OCI-LY7 (cell line): ENCODE results near the gene VSX2. TPM values are rescaled to one million over a fixed set of nuclear protein-coding genes. Genes with fewer than 3 reads are reported as not detected.
A peak's percentile ranks its signal among the peaks of the same experiment; 100 is the strongest.

Source experiments
- BruUV-seq: library from RNA; stranded (reverse); fragments of 400-500 nt; replicated peaks from 2 replicates; lab custom pipeline; 2021; lab: Mats Ljungman, UMichigan
- CTCF ChIA-PET: fragments of 300-600 bp; sonication (Branson Sonifier 250); formaldehyde crosslinking; loops from one replicate; lab custom pipeline; 2022; ENCODE audit warnings: antibody characterized with exemption; ENCODE audit not compliant: unreplicated experiment; lab: Charles Lee
- POLR2A ChIA-PET: fragments of 300-600 bp; sonication (Branson Sonifier 250); formaldehyde crosslinking; loops from one replicate; lab custom pipeline; 2022; ENCODE audit warnings: antibody characterized with exemption; lab: Charles Lee
- DNase-seq: peaks from one replicate; pipeline ENCODE4 v3.0.0-alpha.2; 2015; ENCODE audit warnings: low spot score
- H2AFZ ChIP-seq: fragments of 200-600 bp; sonication (generic), shearing (Covaris generic); 2 replicates; pipeline ENCODE4 v1.6.1; 2014; ENCODE audit warnings: mild to moderate bottlenecking, antibody characterized with exemption, low read length, moderate library complexity
- H3K27ac ChIP-seq: fragments of 200-600 bp; sonication (generic); 2 replicates; pipeline ENCODE4 v1.5.1; 2014; ENCODE audit warnings: mixed run types, low read depth, mild to moderate bottlenecking, moderate library complexity, low read length, inconsistent platforms; ENCODE audit not compliant: poor library complexity, severe bottlenecking
- H3K36me3 ChIP-seq: fragments of 200-600 bp; sonication (generic); 2 replicates; pipeline ENCODE4 v1.6.1; 2014; ENCODE audit warnings: mild to moderate bottlenecking, antibody characterized with exemption, low read length, moderate library complexity, mixed read lengths; ENCODE audit not compliant: insufficient read depth
- H3K4me1 ChIP-seq: fragments of 200-600 bp; sonication (generic); 2 replicates; pipeline ENCODE4 v1.5.1; 2014; ENCODE audit warnings: mild to moderate bottlenecking, low read length; ENCODE audit not compliant: insufficient read depth, poor library complexity, severe bottlenecking
- H3K4me2 ChIP-seq: fragments of 200-600 bp; sonication (generic); 2 replicates; pipeline ENCODE4 v1.6.1; 2014; ENCODE audit warnings: mild to moderate bottlenecking, low read length
- H3K4me3 ChIP-seq: fragments of 200-600 bp; sonication (generic); 2 replicates; pipeline ENCODE4 v1.5.1; 2014; ENCODE audit warnings: mild to moderate bottlenecking, low read depth, low read length; ENCODE audit not compliant: poor library complexity, severe bottlenecking
- H3K79me2 ChIP-seq: fragments of 200-600 bp; sonication (generic); 2 replicates; pipeline ENCODE4 v1.6.1; 2016; ENCODE audit warnings: low read depth, mild to moderate bottlenecking, low read length, moderate library complexity, mixed read lengths; ENCODE audit not compliant: insufficient read depth
- H3K9me2 ChIP-seq: fragments of 200-600 bp; sonication (generic); 2 replicates; pipeline ENCODE4 v1.6.1; 2016; ENCODE audit warnings: mild to moderate bottlenecking, low read length, mixed read lengths; ENCODE audit not compliant: insufficient read depth
- H3K9me3 ChIP-seq: fragments of 200-600 bp; sonication (generic); 2 replicates; pipeline ENCODE4 v1.6.1; 2014; ENCODE audit warnings: mild to moderate bottlenecking, mixed run types, low read length, mixed read lengths
- H4K20me1 ChIP-seq: fragments of 200-600 bp; sonication (generic); 2 replicates; pipeline ENCODE4 v1.6.1; 2014; ENCODE audit warnings: mild to moderate bottlenecking, antibody characterized with exemption, low read length, moderate library complexity, mixed read lengths; ENCODE audit not compliant: insufficient read depth
- CTCF ChIP-seq: fragments of 200-600 bp; sonication (generic); conservative IDR thresholded peaks from 2 replicates; pipeline ENCODE4 v1.5.1; 2014; ENCODE audit warnings: mild to moderate bottlenecking, antibody characterized with exemption, low read length, moderate library complexity, mixed read lengths
- EZH2phosphoT487 ChIP-seq: fragments of 200-600 bp; sonication (generic); IDR thresholded peaks from 2 replicates; pipeline ENCODE4 v1.6.1; 2018; ENCODE audit warnings: low read depth, borderline replicate concordance, mild to moderate bottlenecking, mixed run types, antibody characterized with exemption, low read length, moderate library complexity, mixed read lengths
- intact Hi-C: fragments of 100-400 bp; cut with micrococcal nuclease; formaldehyde crosslinking; loops from one replicate; pipeline ENCODE4 v1.10.0; 2022; ENCODE audit not compliant: unreplicated experiment
- total RNA-seq, 2 experiments: library from RNA; depleted of rRNA in 1 of 2; stranded (reverse); fragments of >200 nt in 1 of 2; shearing (Covaris generic) in 1 of 2; gene quantifications; 2 replicates each; pipeline ENCODE4 v1.2.3, GENCODE V29; 2014 to 2022

The VSX2 gene
- total RNA-seq, 2 experiments from 2014 or later: not detected

- Histone ChIP-seq H3K4me3 (no peak overlapping the region), H3K9me3 (no peaks in the 10 kb centered on the region), H2AFZ (no peak overlapping the region), H4K20me1 (no peaks in the 10 kb centered on the region), H3K36me3 (no peaks in the 10 kb centered on the region), H3K4me2 (peak overlapping the region; percentile 52), H3K79me2 (no peaks in the 10 kb centered on the region), H3K4me1 (peaks cover 23% of the 10 kb centered on the region), H3K27ac (peak overlapping the region; percentile 43), H3K9me2 (no peaks in the 10 kb centered on the region)
- CTCF ChIA-PET: no interaction called here
- BruUV-seq: no TSS peak
- TF ChIP-seq EZH2phosphoT487: no peak
- TF ChIP-seq CTCF: no peak
- peak; percentile 67 for DNase-seq
- intact Hi-C loops: no loop called here
- POLR2A ChIA-PET: interaction anchor here (0.5 to 1.5 kb wide), 6 partner anchors 14 to 300 kb away, joined by 3 to 6 read pairs (median 3); no protein-coding TSS in a partner anchor
These were observed 8.8 kb downstream of the VSX2 start for GRCh38 chr14:74248017-74248416.

DNA sequence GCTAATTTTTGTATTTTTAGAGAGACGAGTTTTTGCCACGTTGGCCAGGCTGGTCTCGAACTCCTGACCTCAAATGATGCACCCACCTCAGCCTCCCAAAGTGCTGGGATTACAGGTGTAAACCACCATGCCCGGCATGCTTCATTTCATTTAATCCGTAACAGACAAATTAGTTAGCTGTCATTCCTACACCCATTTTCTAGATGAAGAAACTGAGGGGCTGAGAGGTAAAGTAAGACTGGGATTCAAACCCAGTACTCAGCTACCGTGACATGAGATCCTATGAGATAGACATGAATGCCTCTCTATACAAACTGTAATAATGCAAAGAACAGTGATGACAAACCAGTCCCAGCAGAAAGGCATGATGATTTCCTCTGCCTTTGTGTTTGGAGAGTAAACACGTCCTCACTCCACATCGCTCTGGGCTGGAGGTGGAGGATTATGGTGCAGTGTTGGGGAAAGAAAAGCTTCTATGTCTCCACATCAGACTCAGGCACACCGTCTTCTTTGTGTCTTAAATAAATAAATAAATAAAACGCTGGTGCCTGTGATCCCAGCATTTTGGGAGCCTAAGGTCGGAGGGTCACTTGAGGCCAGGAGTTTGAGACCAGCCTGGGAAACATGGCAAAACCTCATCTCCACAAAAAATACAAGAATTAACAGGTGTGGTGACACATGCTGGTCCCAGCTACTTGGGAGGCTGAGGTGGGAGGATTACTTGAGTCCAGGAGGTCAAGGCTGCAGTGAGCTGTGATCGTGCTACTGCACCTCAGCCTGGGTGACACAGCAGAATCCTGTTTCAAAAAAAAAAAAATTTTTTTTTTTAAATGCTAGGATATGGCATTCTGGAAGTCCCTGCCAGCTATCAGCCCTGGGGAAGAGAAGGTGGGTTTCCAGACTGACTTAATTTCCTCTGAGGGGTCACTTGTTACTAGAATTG, 10.5 kb downstream of the VSX2 start:
- POLR2A ChIA-PET: interaction anchor here (0.6 kb wide), 1 partner anchor 215 kb away, joined by 3 read pairs; no protein-coding TSS in a partner anchor
- no TSS peak for BruUV-seq
- H3K4me3 ChIP-seq: no peak overlapping the region
- TF ChIP-seq EZH2phosphoT487 (no peak), CTCF (no peak)
- H3K79me2 ChIP-seq: no peaks in the 10 kb centered on the region
- CTCF ChIA-PET: no interaction called here
- no peak overlapping the region for H2AFZ ChIP-seq
- H4K20me1 ChIP-seq: no peaks in the 10 kb centered on the region
- DNase-seq: no peak
- no peak overlapping the region for H3K4me2 ChIP-seq
- no peaks in the 10 kb centered on the region for H3K9me3 ChIP-seq
- H3K36me3 ChIP-seq: no peaks in the 10 kb centered on the region
- intact Hi-C loops: no loop called here
- H3K27ac ChIP-seq: no peak overlapping the region
- peaks cover 23% of the 10 kb centered on the region for H3K4me1 ChIP-seq
- no peaks in the 10 kb centered on the region for H3K9me2 ChIP-seq

GRCh38 chr14:74255281-74255680, 16.0 kb downstream of the VSX2 start:
- Histone ChIP-seq H3K4me1 (peaks cover 14% of the 10 kb centered on the region), H3K4me3 (no peak overlapping the region), H3K36me3 (no peaks in the 10 kb centered on the region), H3K9me2 (no peaks in the 10 kb centered on the region), H3K4me2 (no peak overlapping the region), H3K79me2 (no peaks in the 10 kb centered on the region), H2AFZ (no peak overlapping the region), H4K20me1 (no peaks in the 10 kb centered on the region), H3K27ac (no peak overlapping the region), H3K9me3 (no peaks in the 10 kb centered on the region)
- no peak for DNase-seq
- no peak for TF ChIP-seq EZH2phosphoT487
- no peak for TF ChIP-seq CTCF
- POLR2A ChIA-PET: no interaction called here
- CTCF ChIA-PET: no interaction called here
- no TSS peak for BruUV-seq
- intact Hi-C loops: no loop called here
